Cardiac muscle cell (in vitro differentiated cells and primary cell): ENCODE data around the gene FAM209B. TPM values are rescaled to one million over a fixed set of nuclear protein-coding genes. Genes with fewer than 3 reads are reported as not detected.
"Not testable (repeated sequence)": the region's sequence is repeated elsewhere in the genome, so short reads cannot be mapped to it uniquely, and the experiment has no call there.

Experiments used
- DNase-seq, 2 donors: peaks; one replicate each; pipeline versions ENCODE4 v3.0.0 to v3.0.0-alpha.2; 2010 to 2017; ENCODE audit warnings: low read depth in 1 of 2, low spot score in 1 of 2
- H3K27ac ChIP-seq: fragments of 200-600 bp; sonication (generic); 2 replicates; pipeline ENCODE4 v1.5.1; 2016
- H3K27me3 ChIP-seq: fragments of 200-600 bp; sonication (generic); 2 replicates; pipeline ENCODE4 v1.6.0; 2016; ENCODE audit warnings: control low read depth
- H3K36me3 ChIP-seq: fragments of 200-600 bp; sonication (generic); 2 replicates; pipeline ENCODE4 v1.5.1; 2016; ENCODE audit warnings: control low read depth
- H3K4me1 ChIP-seq: fragments of 200-600 bp; sonication (generic); 2 replicates; pipeline ENCODE4 v1.8.1; 2017; ENCODE audit warnings: low read depth, mild to moderate bottlenecking, mixed run types
- H3K4me3 ChIP-seq: fragments of 200-600 bp; sonication (generic); 2 replicates; pipeline ENCODE4 v1.5.1; 2016; ENCODE audit warnings: mild to moderate bottlenecking
- H3K9me3 ChIP-seq: fragments of 200-600 bp; sonication (generic); 2 replicates; pipeline ENCODE4 v1.5.1; 2017; ENCODE audit warnings: low read depth, mild to moderate bottlenecking, control low read depth
- CTCF ChIP-seq: IDR thresholded peaks from 2 replicates; pipeline ENCODE4 v1.5.1; 2012; ENCODE audit warnings: low read depth, mild to moderate bottlenecking, low read length
- polyA plus RNA-seq: library from polyadenylated mRNA; unstranded; fragments of >200 nt; fragmentation: Nextera tagmentation; extraction: Ambion mirVana; gene quantifications from 2 replicates; pipeline ENCODE4 v1.2.1, GENCODE V29; 2016
- total RNA-seq: library from RNA; depleted of rRNA; stranded (reverse); fragments of >200 nt; gene quantifications from 2 replicates; pipeline ENCODE4 v1.2.3, GENCODE V29; 2016

FAM209B gene
- total and polyA plus RNA-seq, 2 experiments from 2014 or later: 0.49 TPM; not detected in 1

- Histone ChIP-seq H3K27ac (no peak overlapping the region), H3K9me3 (no peaks in the 10 kb centered on the region), H3K36me3 (peaks cover 10% of the 10 kb centered on the region), H3K4me1 (no peaks in the 10 kb centered on the region), H3K4me3 (no peak overlapping the region), H3K27me3 (no peaks in the 10 kb centered on the region)
- no peak for DNase-seq
- no peak for TF ChIP-seq CTCF
Measured at GRCh38 chr20:56522311-56522710, 10.7 kb upstream of the FAM209B start.

- H3K4me1 ChIP-seq, H3K27ac ChIP-seq, DNase-seq, H3K4me3 ChIP-seq, H3K27me3 ChIP-seq, H3K9me3 ChIP-seq, H3K36me3 ChIP-seq: not testable (repeated sequence)
Measured at GRCh38 chr20:56524444-56524843, 8.6 kb upstream of the FAM209B start, which contains the start of gene FAM209A. FAM209A (plus strand) TSS chr20:56524744; CDS start chr20:56524809, 65 bp downstream.

- no peaks in the 10 kb centered on the region for H3K36me3 ChIP-seq
- H3K4me3 ChIP-seq: no peak overlapping the region
- H3K9me3 ChIP-seq: no peaks in the 10 kb centered on the region
- TF ChIP-seq CTCF: no peak
- H3K4me1 ChIP-seq: no peaks in the 10 kb centered on the region
- H3K27ac ChIP-seq: no peak overlapping the region
- no peaks in the 10 kb centered on the region for H3K27me3 ChIP-seq
- DNase-seq: no peak
Measured at GRCh38 chr20:56527521-56527920, 5.5 kb upstream of the FAM209B start.

- no peaks in the 10 kb centered on the region for H3K27me3 ChIP-seq
- no peak overlapping the region for H3K4me3 ChIP-seq
- no peaks in the 10 kb centered on the region for H3K9me3 ChIP-seq
- no peak for DNase-seq
- no peaks in the 10 kb centered on the region for H3K4me1 ChIP-seq
- no peak overlapping the region for H3K27ac ChIP-seq
- no peaks in the 10 kb centered on the region for H3K36me3 ChIP-seq
- TF ChIP-seq CTCF: no peak
Measured at GRCh38 chr20:56537997-56538396, 5.0 kb downstream of the FAM209B start.

GRCh38 chr20:56540415-56540814 is 7.4 kb downstream of the FAM209B start:
- H3K27me3 ChIP-seq: no peaks in the 10 kb centered on the region
- no peaks in the 10 kb centered on the region for H3K4me1 ChIP-seq
- H3K9me3 ChIP-seq: no peaks in the 10 kb centered on the region
- peak in 1 of 2 donors; percentile 11 for DNase-seq
- H3K4me3 ChIP-seq: no peak overlapping the region
- no peak for TF ChIP-seq CTCF
- H3K36me3 ChIP-seq: no peaks in the 10 kb centered on the region
- H3K27ac ChIP-seq: no peak overlapping the region

- H3K9me3 ChIP-seq: no peaks in the 10 kb centered on the region
- DNase-seq: no peak
- no peaks in the 10 kb centered on the region for H3K36me3 ChIP-seq
- H3K27me3 ChIP-seq: no peaks in the 10 kb centered on the region
- H3K4me1 ChIP-seq: no peaks in the 10 kb centered on the region
- no peak for TF ChIP-seq CTCF
- H3K27ac ChIP-seq: no peak overlapping the region
- H3K4me3 ChIP-seq: no peak overlapping the region
Measured at GRCh38 chr20:56542489-56543030, 9.5 kb downstream of the FAM209B start.
